Astrocyte of the cerebellum (primary cell): ENCODE measurements around the gene FBXL7.
A peak's percentile ranks its signal among the peaks of the same experiment; 100 is the strongest.

Source experiments
- DNase-seq: peaks from one replicate; pipeline ENCODE4 v3.0.0-alpha.2; 2011; ENCODE audit warnings: low read depth
- H3K4me3 ChIP-seq: 2 replicates; pipeline ENCODE4 v1.5.1; 2011; ENCODE audit warnings: mild to moderate bottlenecking, low read depth, low read length, moderate library complexity
- in situ Hi-C: cut with HindIII; loops from 2 replicates; pipeline ENCODE4 v1.10.0; 2017; ENCODE audit warnings: low sequenced_read_pairs
- TF ChIP-seq, protein P1 (sequence below): IDR thresholded peaks from 2 replicates; pipeline ENCODE4 v1.5.1; 2012; ENCODE audit warnings: low read length, low read depth, moderate library complexity, mild to moderate bottlenecking; ENCODE audit errors: missing control alignments

Gene FBXL7

DNA sequence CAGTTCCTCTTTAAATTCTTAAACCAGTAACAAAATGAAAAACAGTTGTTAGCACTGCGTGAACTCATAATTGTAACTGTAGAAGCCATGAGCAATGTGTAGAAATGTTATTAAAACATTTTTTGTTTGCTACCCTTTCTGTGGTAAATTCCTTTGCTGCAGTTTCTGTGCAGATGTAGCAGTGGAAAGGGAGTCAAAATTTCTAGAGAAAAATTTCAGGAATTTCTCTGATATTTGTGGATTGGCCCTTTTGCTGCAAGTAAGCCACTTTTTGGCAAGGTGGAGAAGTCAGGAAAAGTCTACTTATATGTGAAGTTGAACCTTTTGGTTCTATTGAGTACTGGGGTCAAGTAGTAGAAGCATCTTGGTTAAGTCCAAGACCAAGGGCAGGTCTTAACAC, 10.1 kb downstream of the FBXL7 start:
- peak; percentile 74 for DNase-seq
- H3K4me3 ChIP-seq, result no peak overlapping the region

DNA sequence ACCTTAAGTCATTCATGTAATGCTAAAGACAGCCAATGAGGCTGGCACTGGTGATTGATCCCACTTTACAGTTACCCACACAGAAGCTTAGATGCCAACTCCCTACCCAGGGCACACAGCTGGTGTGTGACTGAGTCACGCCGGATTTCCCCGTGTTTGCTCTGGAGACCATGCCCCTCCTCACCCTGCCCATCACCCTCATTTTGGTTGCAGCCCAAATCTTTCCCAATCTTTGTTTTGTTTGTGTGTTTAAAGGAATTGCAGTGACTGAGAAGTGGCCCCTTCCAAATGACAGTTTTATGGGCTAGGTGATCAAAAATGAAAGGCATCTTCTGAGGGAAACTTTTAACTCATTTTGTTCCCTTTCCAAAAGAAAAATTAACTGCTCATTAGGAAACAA, 10.9 kb downstream of the FBXL7 start:
- no peak for DNase-seq
- in situ Hi-C loops, result no loop called here
- TF ChIP-seq, protein P1, sequence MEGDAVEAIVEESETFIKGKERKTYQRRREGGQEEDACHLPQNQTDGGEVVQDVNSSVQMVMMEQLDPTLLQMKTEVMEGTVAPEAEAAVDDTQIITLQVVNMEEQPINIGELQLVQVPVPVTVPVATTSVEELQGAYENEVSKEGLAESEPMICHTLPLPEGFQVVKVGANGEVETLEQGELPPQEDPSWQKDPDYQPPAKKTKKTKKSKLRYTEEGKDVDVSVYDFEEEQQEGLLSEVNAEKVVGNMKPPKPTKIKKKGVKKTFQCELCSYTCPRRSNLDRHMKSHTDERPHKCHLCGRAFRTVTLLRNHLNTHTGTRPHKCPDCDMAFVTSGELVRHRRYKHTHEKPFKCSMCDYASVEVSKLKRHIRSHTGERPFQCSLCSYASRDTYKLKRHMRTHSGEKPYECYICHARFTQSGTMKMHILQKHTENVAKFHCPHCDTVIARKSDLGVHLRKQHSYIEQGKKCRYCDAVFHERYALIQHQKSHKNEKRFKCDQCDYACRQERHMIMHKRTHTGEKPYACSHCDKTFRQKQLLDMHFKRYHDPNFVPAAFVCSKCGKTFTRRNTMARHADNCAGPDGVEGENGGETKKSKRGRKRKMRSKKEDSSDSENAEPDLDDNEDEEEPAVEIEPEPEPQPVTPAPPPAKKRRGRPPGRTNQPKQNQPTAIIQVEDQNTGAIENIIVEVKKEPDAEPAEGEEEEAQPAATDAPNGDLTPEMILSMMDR, result no peak
- no peak overlapping the region for H3K4me3 ChIP-seq

More for the DNA sequence above, 10.1 kb downstream of the FBXL7 start:
- TF ChIP-seq, protein P1, result no peak
- in situ Hi-C loops, result no loop called here

DNA sequence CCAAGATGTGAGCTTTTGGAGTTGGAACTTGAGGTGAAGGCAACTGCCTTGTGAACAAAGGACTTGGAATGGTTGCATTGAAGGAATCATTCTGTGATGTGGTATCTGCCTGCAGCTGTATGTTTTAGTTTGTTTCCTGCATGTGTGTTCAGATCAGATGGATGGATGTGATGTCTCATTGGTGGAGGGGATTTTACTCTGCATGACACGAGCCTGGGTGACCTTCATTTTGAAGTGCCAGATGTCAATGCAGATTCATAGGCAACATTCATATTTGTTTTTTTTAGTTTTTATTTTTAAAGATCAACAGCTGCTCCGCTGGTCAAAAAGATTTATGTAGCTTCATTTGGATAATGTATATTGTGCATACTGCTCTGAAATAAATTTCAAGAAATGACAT, 13.5 kb downstream of the FBXL7 start:
- in situ Hi-C loops, result no loop called here
- TF ChIP-seq, protein P1, result no peak
- H3K4me3 ChIP-seq, result no peak overlapping the region
- no peak for DNase-seq

DNA sequence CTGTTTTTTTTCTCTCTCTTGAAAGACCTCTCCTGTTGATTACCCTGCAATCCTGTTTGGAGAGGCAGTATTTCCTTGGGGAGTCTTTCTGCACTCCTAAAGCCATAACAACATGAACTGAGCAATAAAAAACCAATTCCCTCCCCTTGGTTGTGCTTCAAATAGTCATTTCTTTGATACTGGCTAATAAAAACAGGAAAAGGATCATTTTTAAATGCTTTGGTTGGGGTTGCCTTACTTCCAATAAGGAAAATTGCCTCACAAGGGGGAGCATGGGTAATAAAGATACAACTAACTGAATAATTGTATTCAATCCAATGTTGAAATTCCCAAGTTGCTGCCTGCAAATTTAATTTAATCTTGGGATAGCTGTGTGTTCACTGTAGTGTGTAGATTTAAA, 13.9 kb downstream of the FBXL7 start:
- H3K4me3 ChIP-seq, result no peak overlapping the region
- TF ChIP-seq, protein P1, result no peak
- in situ Hi-C loops, result no loop called here
- no peak for DNase-seq

DNA sequence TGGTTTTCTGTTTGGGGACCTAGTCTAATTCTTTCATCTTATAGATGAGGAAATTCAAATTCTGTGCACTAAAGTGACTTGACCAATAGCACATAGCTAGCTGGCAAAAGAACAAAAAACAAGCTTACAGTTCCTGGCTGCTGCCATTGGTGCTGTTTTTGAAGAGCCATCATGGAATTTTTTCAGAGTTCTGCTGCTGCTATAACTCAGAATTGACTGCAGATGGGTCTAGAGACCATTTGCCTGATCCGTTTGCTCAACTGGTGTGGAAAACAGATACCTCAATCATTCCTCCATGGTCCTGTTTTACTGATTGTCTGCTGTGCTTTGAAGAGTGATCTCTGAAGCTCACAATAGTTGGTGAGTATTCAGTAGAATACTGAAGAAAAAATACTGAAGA, 15.2 kb downstream of the FBXL7 start:
- TF ChIP-seq, protein P1, result no peak
- no peak overlapping the region for H3K4me3 ChIP-seq
- DNase-seq, result no peak
- in situ Hi-C loops, result no loop called here

DNA sequence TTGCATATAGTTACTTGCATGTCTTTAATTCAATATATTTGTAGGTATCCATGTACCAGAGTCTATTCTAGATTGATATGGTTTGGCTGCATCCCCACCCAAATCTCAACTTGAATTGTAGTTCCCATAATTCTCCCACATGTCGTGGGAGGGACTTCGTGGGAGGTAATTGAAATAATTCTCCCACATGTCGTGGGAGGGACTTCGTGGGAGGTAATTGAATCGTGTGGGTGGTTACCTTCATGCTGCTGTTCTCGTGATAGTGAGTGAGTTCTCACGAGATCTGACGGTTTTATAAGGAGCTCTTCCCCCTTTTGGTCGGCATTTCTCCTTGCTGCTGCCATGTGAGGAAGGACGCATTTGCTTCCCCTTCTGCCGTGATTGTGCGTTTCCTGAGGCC, 16.5 kb downstream of the FBXL7 start:
- TF ChIP-seq, protein P1, result no peak
- in situ Hi-C loops, result no loop called here
- no peak overlapping the region for H3K4me3 ChIP-seq
- no peak for DNase-seq

DNA sequence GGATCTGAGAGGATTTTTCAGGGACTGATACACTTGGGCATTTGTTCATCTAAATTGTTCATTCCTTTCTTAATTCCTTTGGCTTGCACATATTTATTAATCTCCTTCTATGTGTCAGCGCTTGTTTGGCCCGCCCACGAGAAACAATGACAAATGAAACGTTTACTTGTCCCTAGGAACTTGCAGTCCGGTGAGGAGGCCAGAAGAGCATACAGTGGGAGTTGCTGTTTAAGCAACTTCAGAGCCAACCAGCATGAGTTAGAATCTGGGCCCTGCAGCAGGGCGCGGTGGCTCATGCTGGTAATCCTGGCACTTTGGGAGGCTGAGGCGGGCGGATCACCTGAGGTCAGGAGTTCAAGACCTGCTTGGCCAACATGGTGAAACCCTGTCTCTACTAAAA, 18.8 kb downstream of the FBXL7 start:
- no peak for DNase-seq
- no peak overlapping the region for H3K4me3 ChIP-seq
- TF ChIP-seq, protein P1, result no peak
- in situ Hi-C loops, result no loop called here
